ENCODE results near the gene PRR5L.

GRCh38 chr11:36417154-36417553, 121.1 kb downstream of the PRR5L start:
- no peak for TF ChIP-seq CTCF (IDR thresholded peaks at IDR 0.05; ENCODE audit: insufficient read depth, low read length, poor library complexity, severe bottlenecking)
- no peak for TF ChIP-seq EZH2phosphoT487 (conservative IDR thresholded peaks at IDR 0.05; ENCODE audit: low read length)

All from SU-DHL-6 (cell line).